A549 (cell line): ENCODE measurements around the gene MOV10L1. TPM values are rescaled to one million over a fixed set of nuclear protein-coding genes. Genes with fewer than 3 reads are reported as not detected.

Source experiments
- ATAC-seq, 2 experiments: fragments of 200-7000 bp in 1 of 2; fragments of >200 bp in 1 of 2; cut with Nextera tagmentation in 1 of 2; cut with Tn5 transposase in 1 of 2; 3 replicates each; pipeline versions ENCODE4 v1.8.0 to v1.9.1; 2018 to 2020; ENCODE audit warnings: mild to moderate bottlenecking in 1 of 2, moderate library complexity in 1 of 2
- CTCF ChIA-PET: fragments of 300-600 bp; sonication (Branson Sonifier 250); formaldehyde crosslinking; extraction: SDS; loops from one replicate; lab custom pipeline; 2021; ENCODE audit warnings: antibody characterized with exemption, inconsistent platforms; lab: Yijun Ruan, JAX
- POLR2A ChIA-PET: fragments of 350-600 bp; formaldehyde crosslinking; extraction: SDS; loops from one replicate; lab custom pipeline; 2021; ENCODE audit warnings: antibody characterized with exemption, inconsistent platforms; lab: Yijun Ruan, JAX
- DNase-seq, 2 experiments: peaks; one replicate each; pipeline versions ENCODE4 v3.0.0 to v3.0.0-alpha.2; 2011 to 2016; ENCODE audit warnings: low read depth in 1 of 2, low spot score in 1 of 2
- FAIRE-seq: peaks from 2 replicates; lab custom pipeline; 2011; peaks lifted over from hg19 to GRCh38; lab: Jason Lieb, UNC
- H3K27ac ChIP-seq, 2 experiments: fragments of >200 bp; sonication (Bioruptor Twin); formaldehyde crosslinking; 3 replicates each; pipeline ENCODE4 v1.5.1; 2016 to 2017
- H3K4me1 ChIP-seq: fragments of >200 bp; sonication (Bioruptor Twin); formaldehyde crosslinking; 3 replicates; pipeline ENCODE4 v1.6.1; 2016
- H3K4me2 ChIP-seq: fragments of >200 bp; sonication (Bioruptor Twin); formaldehyde crosslinking; 3 replicates; pipeline ENCODE4 v1.6.1; 2016
- H3K4me3 ChIP-seq: fragments of >200 bp; sonication (Bioruptor Twin); formaldehyde crosslinking; 3 replicates; pipeline ENCODE4 v1.5.1; 2016
- H3K9me3 ChIP-seq: fragments of >200 bp; sonication (Bioruptor Twin); formaldehyde crosslinking; 3 replicates; pipeline ENCODE4 v1.6.1; 2016
- CEBPB ChIP-seq, 2 experiments: fragments of >200 bp in 1 of 2; sonication (Bioruptor Twin) in 1 of 2; formaldehyde crosslinking in 1 of 2; IDR thresholded peaks; 2 replicates each; pipeline ENCODE4 v1.6.1; 2012 to 2016
- CHD4 ChIP-seq: fragments of 200-600 bp; sonication (generic); IDR thresholded peaks from 2 replicates; pipeline ENCODE4 v1.6.1; 2016; ENCODE audit warnings: antibody characterized with exemption, mild to moderate bottlenecking, borderline replicate concordance
- CTCF ChIP-seq: fragments of >200 bp; sonication (Bioruptor Twin); formaldehyde crosslinking; IDR thresholded peaks from 3 replicates; pipeline ENCODE4 v1.5.1; 2016
- FOSB ChIP-seq: fragments of 250-450 bp; sonication (Bioruptor Pico); IDR thresholded peaks from 2 replicates; pipeline ENCODE4 v1.5.0; 2020; ENCODE audit warnings: mild to moderate bottlenecking, moderate library complexity
- FOXS1 ChIP-seq: fragments of 250-450 bp; sonication (Bioruptor Pico); IDR thresholded peaks from 2 replicates; pipeline ENCODE4 v1.5.0; 2020; ENCODE audit warnings: mild to moderate bottlenecking, moderate library complexity
- HDAC2 ChIP-seq: fragments of 200-600 bp; sonication (generic); IDR thresholded peaks from 2 replicates; pipeline ENCODE4 v1.6.1; 2016
- HOXB13 ChIP-seq: fragments of 250-450 bp; sonication (Bioruptor Pico); IDR thresholded peaks from 2 replicates; pipeline ENCODE4 v1.5.0; 2020; ENCODE audit warnings: low read depth, mild to moderate bottlenecking, moderate library complexity
- JUN ChIP-seq, 2 experiments: fragments of >200 bp; sonication (Bioruptor Twin); formaldehyde crosslinking; IDR thresholded peaks; 2 replicates in 1 of 2; 3 replicates in 1 of 2; pipeline ENCODE4 v1.6.1; 2016 to 2017
- MAX ChIP-seq: IDR thresholded peaks from 2 replicates; pipeline ENCODE4 v1.6.1; 2012
- NPAS2 ChIP-seq: fragments of 250-450 bp; sonication (Bioruptor Pico); IDR thresholded peaks from 2 replicates; pipeline ENCODE4 v1.8.0; 2022; ENCODE audit warnings: mild to moderate bottlenecking, moderate library complexity, borderline replicate concordance
- NR3C1 ChIP-seq: fragments of >200 bp; sonication (Bioruptor Twin); formaldehyde crosslinking; IDR thresholded peaks from 3 replicates; pipeline ENCODE4 v1.6.1; 2017
- REST ChIP-seq: fragments of 200-600 bp; sonication (generic); IDR thresholded peaks from 2 replicates; pipeline ENCODE4 v1.6.1; 2016; ENCODE audit warnings: antibody characterized with exemption, mild to moderate bottlenecking, moderate library complexity
- SMC3 ChIP-seq: fragments of >200 bp; sonication (Bioruptor Twin); formaldehyde crosslinking; IDR thresholded peaks from 3 replicates; pipeline ENCODE4 v1.6.1; 2018; ENCODE audit warnings: inconsistent platforms
- SREBF2 ChIP-seq: fragments of 450-650 bp; IDR thresholded peaks from 2 replicates; pipeline ENCODE4 v1.6.1; 2014; ENCODE audit warnings: mild to moderate bottlenecking, moderate library complexity
- WGBS: methylation state at CpG from one replicate; pipeline ENCODE4 v1.1.6; 2017; ENCODE audit errors: missing lambda C conversion rate; 5-methylcytosine and 5-hydroxymethylcytosine counted together
- polyA plus RNA-seq, 4 experiments: library from polyadenylated mRNA; depleted of rRNA in 3 of 4; stranded (reverse); fragments of >200 nt; fragmentation: RNase III in 1 of 4; extraction: RNeasy Plus Mini Kit Qiagen cat#74134 plus additional on column Dnase treatment in 1 of 4; gene quantifications; 2 replicates in 3 of 4; 3 replicates in 1 of 4; pipeline ENCODE4 v1.2.3, GENCODE V29; 2011 to 2017
- TF ChIP-seq, protein P1 (sequence below): IDR thresholded peaks from 2 replicates; pipeline ENCODE4 v1.6.1; 2012; ENCODE audit warnings: low read depth, borderline replicate concordance
- TF ChIP-seq, protein P2 (sequence below): fragments of 150-350 bp; IDR thresholded peaks from 2 replicates; pipeline ENCODE4 v1.6.1; 2014; ENCODE audit warnings: low read depth, mild to moderate bottlenecking, low read length

Gene MOV10L1
- polyA plus RNA-seq, 2 of the 4 experiments (the other 2 are of a cell fraction), result 0.04 TPM

GRCh38 chr22:50129121-50129736 is 39.4 kb downstream of the MOV10L1 start:
- Histone ChIP-seq H3K27ac (no peak overlapping the region), H3K4me1 (no peaks in the 10 kb centered on the region)
- 70% methylated on average over 10 of the region's 10 CpGs for WGBS
- TF ChIP-seq, protein P1, sequence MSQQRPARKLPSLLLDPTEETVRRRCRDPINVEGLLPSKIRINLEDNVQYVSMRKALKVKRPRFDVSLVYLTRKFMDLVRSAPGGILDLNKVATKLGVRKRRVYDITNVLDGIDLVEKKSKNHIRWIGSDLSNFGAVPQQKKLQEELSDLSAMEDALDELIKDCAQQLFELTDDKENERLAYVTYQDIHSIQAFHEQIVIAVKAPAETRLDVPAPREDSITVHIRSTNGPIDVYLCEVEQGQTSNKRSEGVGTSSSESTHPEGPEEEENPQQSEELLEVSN, result no peak
- TF ChIP-seq REST (no peak), MAX (no peak), SREBF2 (no peak), NPAS2 (CRISPR knock-in tag) (no peak), HOXB13 (CRISPR knock-in tag) (no peak), NR3C1 (no peak), HDAC2 (no peak), JUN (IDR thresholded peaks at IDR 0.05) (no peak), FOSB (no peak), CTCF (no peak), CHD4 (no peak), SMC3 (no peak)
- TF ChIP-seq, protein P2, sequence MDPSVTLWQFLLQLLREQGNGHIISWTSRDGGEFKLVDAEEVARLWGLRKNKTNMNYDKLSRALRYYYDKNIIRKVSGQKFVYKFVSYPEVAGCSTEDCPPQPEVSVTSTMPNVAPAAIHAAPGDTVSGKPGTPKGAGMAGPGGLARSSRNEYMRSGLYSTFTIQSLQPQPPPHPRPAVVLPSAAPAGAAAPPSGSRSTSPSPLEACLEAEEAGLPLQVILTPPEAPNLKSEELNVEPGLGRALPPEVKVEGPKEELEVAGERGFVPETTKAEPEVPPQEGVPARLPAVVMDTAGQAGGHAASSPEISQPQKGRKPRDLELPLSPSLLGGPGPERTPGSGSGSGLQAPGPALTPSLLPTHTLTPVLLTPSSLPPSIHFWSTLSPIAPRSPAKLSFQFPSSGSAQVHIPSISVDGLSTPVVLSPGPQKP, result no peak
- TF ChIP-seq, all 56 proteins: peak for 0
- DNase-seq, result no peak
- Histone ChIP-seq H3K4me2 (no peak overlapping the region), H3K9me3 (0 out of 3 replicates have a peak, but pooled peaks cover 3% of the 10 kb centered on the region), H3K4me3 (no peak overlapping the region)
- no peak for FAIRE-seq
- CTCF ChIA-PET, result interaction anchor here (1.2 kb wide), 1 partner anchor 20 kb away, joined by 4 read pairs; no protein-coding TSS in a partner anchor
- POLR2A ChIA-PET, result no interaction called here
- no peak for ATAC-seq

DNA sequence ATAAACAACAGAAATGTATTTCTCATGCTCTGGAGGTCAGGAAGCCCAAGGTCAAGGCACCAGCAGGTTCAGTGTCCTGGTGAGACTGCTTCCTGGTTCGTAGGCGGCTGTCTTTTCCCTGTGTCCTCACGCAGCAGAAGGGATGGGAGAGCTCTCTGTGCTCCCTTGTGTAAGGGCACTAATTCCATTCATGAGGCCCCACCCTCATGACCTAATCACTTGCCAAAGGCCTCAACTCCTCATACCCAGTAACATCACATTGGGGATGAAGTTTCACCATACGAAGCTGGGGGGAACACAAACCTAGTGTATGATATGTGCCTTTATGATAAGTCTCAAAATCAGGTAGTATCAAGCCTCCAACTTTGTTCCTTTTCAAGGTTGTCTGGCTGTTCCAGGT is 42.1 kb downstream of the MOV10L1 start:
- no peak overlapping the region for H3K4me3 ChIP-seq
- TF ChIP-seq CEBPB (IDR thresholded peaks at IDR 0.05) (no peak), FOXS1 (no peak)
- FAIRE-seq (no peak), ATAC-seq (no peak), DNase-seq (no peak)
- no peaks in the 10 kb centered on the region for H3K9me3 ChIP-seq
- no peaks in the 10 kb centered on the region for H3K4me1 ChIP-seq
- CTCF ChIA-PET, result no interaction called here
- WGBS, result 17% methylated on average over 4 of the region's 4 CpGs
- POLR2A ChIA-PET, result no interaction called here
- H3K4me2 ChIP-seq, result no peak overlapping the region
- H3K27ac ChIP-seq, result no peak overlapping the region
